ENCODE results near the gene UROD. TPM values are rescaled to one million over a fixed set of nuclear protein-coding genes. Genes with fewer than 3 reads are reported as not detected.

Gene UROD
- total RNA-seq, 1 experiment from 2014 or later, result 92.2 TPM

DNA sequence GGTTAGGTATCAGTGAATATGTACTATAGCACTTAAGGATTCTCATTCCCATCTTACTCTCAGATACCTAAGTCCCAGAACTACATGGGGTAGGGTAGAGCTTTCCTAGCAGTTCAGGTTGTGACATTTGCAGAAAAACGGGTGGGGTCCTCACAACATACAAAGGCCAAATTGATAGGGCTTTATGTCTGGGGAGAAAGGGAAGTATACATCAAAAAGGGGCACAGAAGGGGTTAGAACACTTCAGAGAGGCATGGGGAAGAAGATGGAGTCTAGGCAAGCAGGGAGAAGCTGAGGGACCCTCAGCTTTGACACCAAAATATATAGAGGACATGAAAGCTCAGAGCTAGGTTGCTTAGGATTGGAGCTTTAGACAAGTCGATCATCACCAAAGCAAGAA is 3.6 kb downstream of the UROD start:
- H2BK15ac ChIP-seq (ENCODE audit: low read depth, low read length), result no peak overlapping the region
- Mint-ChIP-seq H3K27me3 (ENCODE audit: low read depth) (no peaks in the 10 kb centered on the region), H3K36me3 (ENCODE audit: insufficient read depth in 1 of 3, low read depth in 3 of 3) (peaks cover 4 to 20% (median 16%) of the 10 kb centered on the region in 3 experiments), H3K4me3 (no peak overlapping the region), H3K9me3 (no peaks in the 10 kb centered on the region), H3K27ac (peak overlapping the region in 1 of 3 experiments; percentile 27; a peak in 1 of 7 replicates), H3K4me1 (peaks cover 22 to 24% of the 10 kb centered on the region in 2 experiments)
- H2AFZ ChIP-seq (ENCODE audit: low read length), result no peak overlapping the region
- no peak overlapping the region for H2BK20ac ChIP-seq (ENCODE audit: low read depth, low read length, poor library complexity, severe bottlenecking)
- H3K9ac ChIP-seq (ENCODE audit: extremely low read depth, insufficient read length, low read length), result no peak overlapping the region
- no peaks in the 10 kb centered on the region for H3K79me2 ChIP-seq (ENCODE audit: insufficient read depth, low read length)
- H3K9me3 ChIP-seq (ENCODE audit: control insufficient read depth, low read depth, low read length), result no peaks in the 10 kb centered on the region
- H2BK12ac ChIP-seq (ENCODE audit: insufficient read length, low read depth, low read length), result no peak overlapping the region
- H4K5ac ChIP-seq (ENCODE audit: insufficient read length, low read depth, low read length), result no peak overlapping the region
- no peak overlapping the region for H3K18ac ChIP-seq (ENCODE audit: insufficient read length, low read depth, low read length)
- H3K79me1 ChIP-seq (ENCODE audit: insufficient read depth, low read depth, low read length, poor library complexity, severe bottlenecking), result no peaks in the 10 kb centered on the region
- H3K4me2 ChIP-seq (ENCODE audit: insufficient read depth, insufficient read length, low read length), result no peak overlapping the region
- H4K91ac ChIP-seq (ENCODE audit: insufficient read length, low read depth, low read length), result no peak overlapping the region
- H2AK5ac ChIP-seq (ENCODE audit: insufficient read length, low read length), result no peak overlapping the region
- no peak overlapping the region for H3T11ph ChIP-seq (ENCODE audit: low read length)
- no peak for DNase-seq
- no peak overlapping the region for H3K56ac ChIP-seq (ENCODE audit: insufficient read length, low read depth, low read length)
- H3K14ac ChIP-seq (ENCODE audit: insufficient read depth, low read length), result no peak overlapping the region
- H3K4ac ChIP-seq (ENCODE audit: low read depth, low read length), result no peak overlapping the region
- no peaks in the 10 kb centered on the region for H3K27me3 ChIP-seq (ENCODE audit: insufficient read depth, low read length)
- H3K23me2 ChIP-seq (ENCODE audit: insufficient read length, low read depth, low read length, poor library complexity, severe bottlenecking), result peaks cover 12% of the 10 kb centered on the region
- no peak overlapping the region for H2BK120ac ChIP-seq (ENCODE audit: low read depth, low read length, poor library complexity, severe bottlenecking)
- no peak overlapping the region for H4K8ac ChIP-seq (replicated peaks; ENCODE audit: insufficient read length, low read depth, low read length)
- TF ChIP-seq, protein P1, sequence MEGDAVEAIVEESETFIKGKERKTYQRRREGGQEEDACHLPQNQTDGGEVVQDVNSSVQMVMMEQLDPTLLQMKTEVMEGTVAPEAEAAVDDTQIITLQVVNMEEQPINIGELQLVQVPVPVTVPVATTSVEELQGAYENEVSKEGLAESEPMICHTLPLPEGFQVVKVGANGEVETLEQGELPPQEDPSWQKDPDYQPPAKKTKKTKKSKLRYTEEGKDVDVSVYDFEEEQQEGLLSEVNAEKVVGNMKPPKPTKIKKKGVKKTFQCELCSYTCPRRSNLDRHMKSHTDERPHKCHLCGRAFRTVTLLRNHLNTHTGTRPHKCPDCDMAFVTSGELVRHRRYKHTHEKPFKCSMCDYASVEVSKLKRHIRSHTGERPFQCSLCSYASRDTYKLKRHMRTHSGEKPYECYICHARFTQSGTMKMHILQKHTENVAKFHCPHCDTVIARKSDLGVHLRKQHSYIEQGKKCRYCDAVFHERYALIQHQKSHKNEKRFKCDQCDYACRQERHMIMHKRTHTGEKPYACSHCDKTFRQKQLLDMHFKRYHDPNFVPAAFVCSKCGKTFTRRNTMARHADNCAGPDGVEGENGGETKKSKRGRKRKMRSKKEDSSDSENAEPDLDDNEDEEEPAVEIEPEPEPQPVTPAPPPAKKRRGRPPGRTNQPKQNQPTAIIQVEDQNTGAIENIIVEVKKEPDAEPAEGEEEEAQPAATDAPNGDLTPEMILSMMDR (conservative IDR thresholded peaks at IDR 0.05), result no peak
- peaks cover 7% of the 10 kb centered on the region for H3K4me1 ChIP-seq (ENCODE audit: insufficient read depth, low read length)
- H2BK5ac ChIP-seq (ENCODE audit: insufficient read length, low read length), result no peak overlapping the region
- no peaks in the 10 kb centered on the region for H4K20me1 ChIP-seq (ENCODE audit: control insufficient read depth, insufficient read depth, insufficient read length)
- no CpG with 5 or more reads among the region's 2 CpGs for WGBS (ENCODE audit: extremely low coverage, insufficient read length, low lambda C conversion rate)
- no peak overlapping the region for H3K27ac ChIP-seq (ENCODE audit: insufficient read length, low read depth, low read length)
- H3K23ac ChIP-seq (ENCODE audit: insufficient read length, low read depth, low read length), result no peak overlapping the region

Measured in H9 (cell line).